GM18508 (cell line): ENCODE results near the gene ZCCHC7.

Experiments
- ATAC-seq: cut with Tn5 transposase; IDR thresholded peaks from one replicate; pipeline ENCODE4 v1.9.1; 2021; ENCODE audit warnings: moderate number of reproducible peaks; ENCODE audit not compliant: insufficient read depth, unreplicated experiment

ZCCHC7 gene

GRCh38 chr9:37242089-37242488, 121.7 kb downstream of the ZCCHC7 start:
- no peak for ATAC-seq

DNA sequence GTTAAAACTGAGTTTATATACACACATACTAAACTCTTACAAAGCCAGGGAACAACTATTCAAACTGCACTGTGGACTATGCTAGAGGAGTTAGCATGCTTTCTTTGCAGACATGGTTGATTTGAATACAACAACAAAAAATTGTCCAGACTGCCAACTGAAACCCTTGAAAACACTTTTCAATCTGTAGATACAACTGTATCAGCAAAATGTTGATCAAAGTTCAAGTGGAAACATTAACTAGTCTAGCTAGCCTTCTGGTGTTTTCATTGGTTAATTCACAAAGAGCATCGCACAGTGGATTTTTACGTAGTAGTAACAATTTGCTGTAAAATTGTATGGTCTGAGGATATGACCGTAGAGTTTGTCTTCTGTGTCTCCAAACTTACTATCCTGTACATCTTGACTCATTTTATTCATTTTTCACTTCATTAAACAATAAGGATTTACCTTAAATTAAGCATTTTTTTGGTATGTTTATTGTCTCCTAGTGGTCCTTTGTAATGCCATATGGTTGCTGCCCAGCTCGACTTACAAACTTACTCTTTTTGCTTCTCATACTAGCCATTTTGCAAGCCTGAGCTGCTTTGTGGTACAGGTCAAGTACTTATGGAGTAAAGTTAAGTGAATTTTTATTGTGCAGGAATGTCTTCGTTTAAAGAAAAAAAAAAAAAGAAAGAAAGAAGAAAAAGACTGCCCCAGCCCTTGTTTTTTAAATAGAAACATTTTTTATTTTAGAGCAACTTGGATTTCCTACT, 123.4 kb downstream of the ZCCHC7 start:
- no peak for ATAC-seq

GRCh38 chr9:37246826-37247225, 126.5 kb downstream of the ZCCHC7 start:
- ATAC-seq, result no peak

DNA sequence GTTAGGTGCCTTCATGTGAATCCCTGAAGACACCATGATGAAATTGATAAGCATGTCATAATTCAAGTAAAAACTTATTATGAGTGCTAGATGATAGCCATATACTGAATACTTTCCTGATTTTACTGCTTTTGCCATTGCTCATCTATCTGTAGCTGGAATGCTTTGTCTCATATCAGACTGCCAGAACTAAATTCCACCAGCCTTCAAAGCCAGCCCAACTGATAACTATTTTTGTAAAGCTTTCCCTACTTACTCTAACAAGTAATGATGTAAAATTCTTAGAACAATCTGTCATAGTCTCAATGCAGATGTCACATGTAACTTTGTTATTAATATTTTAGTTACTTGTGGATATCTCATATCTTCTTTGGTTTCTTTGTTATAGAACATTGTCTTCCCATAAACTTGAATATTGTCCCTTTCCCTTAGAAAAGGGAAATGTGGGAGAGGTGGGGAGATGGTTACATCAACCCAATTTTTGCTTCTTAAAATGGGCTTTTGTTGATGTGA, 128.3 kb downstream of the ZCCHC7 start:
- ATAC-seq, result no peak

DNA sequence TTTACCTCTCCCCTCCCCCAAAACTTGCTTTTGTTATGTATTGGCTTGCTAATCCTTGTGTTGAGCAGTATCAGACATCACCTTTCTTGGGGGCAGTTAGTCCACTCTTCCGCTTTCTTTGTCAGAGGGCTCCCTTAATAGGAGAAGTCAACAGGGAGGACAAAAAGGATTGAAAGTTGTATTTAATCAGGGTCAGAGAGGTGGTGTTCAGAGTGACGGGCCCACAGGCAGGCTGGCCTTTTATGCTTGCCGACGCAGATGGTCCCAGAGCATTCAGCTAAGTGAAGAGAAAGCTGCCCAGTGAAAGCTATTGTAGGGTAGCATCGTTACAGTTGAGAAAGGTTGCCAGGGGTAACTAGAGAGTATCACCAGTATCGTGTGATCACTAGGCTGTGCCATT, 131.1 kb downstream of the ZCCHC7 start:
- ATAC-seq, result no peak

DNA sequence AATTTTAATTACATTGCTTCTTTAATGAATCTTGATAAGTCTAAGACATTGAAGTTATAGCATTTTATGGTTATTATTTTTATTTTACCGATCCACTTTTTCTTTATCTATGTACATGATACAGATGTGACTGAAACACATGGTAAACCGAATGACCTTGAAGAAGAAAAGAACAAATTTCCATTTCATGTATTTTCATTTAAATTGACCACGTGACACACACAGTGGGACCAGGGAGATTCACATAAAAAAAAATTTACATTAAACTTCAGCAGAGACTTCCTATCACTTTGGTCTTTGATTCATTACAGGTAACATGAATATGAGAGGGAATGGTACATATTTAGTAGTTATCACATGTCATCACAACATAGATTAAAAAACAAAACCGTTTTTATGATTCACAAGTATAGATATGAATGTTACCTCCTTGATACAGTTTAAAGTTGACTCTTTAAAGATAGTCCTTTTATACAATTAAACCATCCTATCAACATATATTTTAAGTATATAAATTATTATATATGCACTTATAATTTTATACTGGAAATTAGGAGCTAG, 133.1 kb downstream of the ZCCHC7 start:
- ATAC-seq, result no peak

GRCh38 chr9:37255187-37255586, 134.8 kb downstream of the ZCCHC7 start:
- no peak for ATAC-seq

GRCh38 chr9:37255944-37256862, 135.8 kb downstream of the ZCCHC7 start:
- no peak for ATAC-seq

DNA sequence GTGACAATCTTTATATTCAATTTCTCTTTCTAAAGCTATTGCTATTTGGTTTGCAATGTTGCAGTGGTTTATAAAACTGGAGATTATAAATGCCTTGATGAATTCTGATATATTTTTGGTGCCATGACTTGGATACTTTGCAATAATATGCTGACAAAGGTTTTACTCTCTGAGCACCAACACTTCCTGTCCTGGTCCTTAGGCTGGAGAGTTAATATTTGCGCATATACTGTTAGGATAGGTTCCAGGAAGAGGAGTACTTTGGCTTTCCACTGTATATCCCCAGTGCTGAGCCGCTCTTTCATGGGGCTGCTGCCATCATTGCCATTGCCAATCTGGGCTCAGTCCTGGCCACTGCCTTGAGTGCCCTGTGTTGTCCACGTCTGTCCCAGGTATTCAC, 139.6 kb downstream of the ZCCHC7 start:
- no peak for ATAC-seq

GRCh38 chr9:37262410-37262809, 142.0 kb downstream of the ZCCHC7 start:
- ATAC-seq, result no peak

DNA sequence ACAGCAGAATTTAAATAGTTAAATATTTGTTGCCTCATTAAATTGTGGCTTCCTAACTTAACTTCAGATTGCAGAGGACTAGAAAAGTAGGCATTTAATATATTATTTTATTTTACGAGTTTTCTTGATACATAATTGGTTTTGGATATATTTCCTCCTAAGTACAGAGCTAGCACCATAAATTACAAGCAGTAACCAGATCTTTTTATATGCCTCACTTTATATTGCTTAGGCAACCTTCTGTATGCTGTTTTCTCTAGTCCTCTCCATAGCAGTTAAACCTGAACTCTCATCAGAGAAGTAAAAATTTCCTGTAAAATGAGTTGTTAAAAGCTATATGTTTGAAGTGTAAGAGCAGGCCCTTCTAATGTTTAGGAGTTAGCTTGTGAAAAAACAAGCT, 144.2 kb downstream of the ZCCHC7 start:
- no peak for ATAC-seq

GRCh38 chr9:37266630-37267029, 146.3 kb downstream of the ZCCHC7 start:
- no peak for ATAC-seq

DNA sequence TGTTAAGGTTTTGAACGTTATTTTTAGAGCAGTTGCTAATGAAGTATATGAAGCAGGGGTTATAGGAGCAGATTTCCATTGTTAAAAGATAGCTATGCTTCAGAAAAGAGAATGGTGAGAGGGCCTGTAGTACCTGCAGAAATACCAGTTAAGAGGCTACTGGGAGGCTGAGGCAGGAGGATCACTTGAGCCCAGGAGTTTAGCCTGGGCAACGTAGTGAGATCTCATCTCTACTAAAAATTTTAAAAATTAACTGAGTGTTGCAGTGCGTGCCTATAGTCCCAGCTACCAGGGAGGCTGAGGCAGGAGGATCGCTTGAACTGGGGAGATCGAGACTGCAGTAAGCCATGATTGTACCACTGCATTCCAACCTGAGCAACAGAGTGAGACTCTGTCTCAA, 148.8 kb downstream of the ZCCHC7 start:
- no peak for ATAC-seq

- no peak for ATAC-seq
Measured at GRCh38 chr9:37271679-37272078, 151.3 kb downstream of the ZCCHC7 start.

- ATAC-seq, result no peak
Measured at GRCh38 chr9:37273595-37273994, 153.2 kb downstream of the ZCCHC7 start.

GRCh38 chr9:37281541-37281940, 161.2 kb downstream of the ZCCHC7 start:
- ATAC-seq, result no peak

DNA sequence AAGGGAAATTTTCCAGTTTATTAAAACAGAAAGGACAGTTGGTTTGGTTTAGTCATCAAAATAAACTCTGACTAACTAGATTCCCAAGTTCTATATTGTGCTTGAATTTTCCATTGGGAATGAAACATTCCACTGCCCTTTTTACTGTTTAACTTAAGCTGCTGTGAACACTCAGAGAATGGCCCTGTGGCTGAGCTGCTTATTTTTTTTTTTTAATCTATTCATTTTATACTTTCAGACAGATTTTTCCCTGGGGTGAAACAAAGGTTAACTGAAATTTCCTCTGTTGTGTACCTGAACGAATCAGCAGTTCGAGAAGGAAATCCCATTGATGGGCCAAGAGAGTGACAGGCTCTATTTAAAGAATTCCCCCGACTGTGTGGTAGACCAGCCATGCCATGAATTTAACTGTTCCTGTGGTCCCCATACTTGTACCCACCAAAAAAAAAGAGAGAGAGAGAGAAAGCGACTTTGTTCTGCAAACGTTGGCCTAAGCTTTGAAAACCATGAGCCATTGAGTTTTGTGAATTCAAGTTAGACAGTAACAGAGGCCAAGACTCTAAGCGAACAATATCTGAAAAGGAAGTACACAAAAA, 163.5 kb downstream of the ZCCHC7 start:
- peak; percentile 54 for ATAC-seq

DNA sequence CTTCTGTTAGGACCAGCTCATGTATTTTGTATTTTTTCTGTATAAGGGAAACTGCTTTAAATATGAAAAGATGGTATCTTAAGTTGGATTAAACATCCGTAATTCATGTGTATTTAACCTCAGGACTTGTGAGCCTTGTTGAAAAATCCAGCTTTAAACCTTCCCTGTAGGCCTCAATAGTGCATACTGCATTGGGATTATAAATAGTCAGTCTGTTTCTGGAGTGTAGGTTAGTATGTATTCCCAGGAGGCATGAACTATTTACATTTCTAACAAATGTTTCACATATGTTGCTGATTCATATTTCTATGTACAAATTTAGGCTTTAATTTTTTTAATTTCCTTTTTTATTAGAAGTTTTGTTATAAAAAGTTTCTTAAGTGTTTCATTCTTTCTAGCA, 164.3 kb downstream of the ZCCHC7 start:
- no peak for ATAC-seq

GRCh38 chr9:37286530-37287175, 166.3 kb downstream of the ZCCHC7 start:
- no peak for ATAC-seq

DNA sequence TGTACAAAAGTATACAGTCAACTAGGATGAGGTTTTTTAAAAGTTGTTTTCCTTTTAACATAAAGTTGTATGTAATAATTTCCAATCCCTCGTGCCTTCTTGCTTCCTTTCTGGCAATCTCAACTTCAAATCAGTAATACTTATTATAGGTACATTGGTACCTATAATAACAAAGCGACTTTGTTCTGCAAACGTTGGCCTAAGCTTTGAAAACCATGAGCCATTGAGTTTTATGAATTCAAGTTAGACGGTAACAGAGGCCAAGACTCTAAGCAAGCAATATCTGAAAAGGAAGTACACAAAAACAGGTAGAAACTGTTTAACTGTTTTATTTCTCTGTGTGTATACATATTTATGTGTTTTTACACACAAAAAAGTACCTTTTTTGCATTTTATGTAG, 166.9 kb downstream of the ZCCHC7 start:
- ATAC-seq, result no peak
